HCT116 (cell line): Measurements from ENCODE around the gene PRMT5.
"Not testable (repeated sequence)": the region's sequence is repeated elsewhere in the genome, so short reads cannot be mapped to it uniquely, and the experiment has no call there.

Source experiments
- CEBPB ChIP-seq: IDR thresholded peaks from 2 replicates; pipeline ENCODE4 v1.6.1; 2012; ENCODE audit warnings: low read depth
- EGR1 ChIP-seq: IDR thresholded peaks from 2 replicates; pipeline ENCODE4 v1.6.1; 2012; ENCODE audit warnings: low read depth
- EZH2phosphoT487 ChIP-seq: fragments of 200-600 bp; IDR thresholded peaks from 2 replicates; pipeline ENCODE4 v1.6.1; 2018; ENCODE audit warnings: antibody characterized with exemption, borderline replicate concordance
- FOSL1 ChIP-seq: IDR thresholded peaks from 2 replicates; pipeline ENCODE4 v1.6.1; 2012; ENCODE audit warnings: low read depth
- POLR2A ChIP-seq: IDR thresholded peaks from 2 replicates; pipeline ENCODE4 v1.7.0; 2011; ENCODE audit warnings: borderline replicate concordance; ENCODE audit not compliant: insufficient read depth, insufficient read length; ENCODE audit errors: extremely low read depth
- POLR2AphosphoS5 ChIP-seq: IDR thresholded peaks from 2 replicates; pipeline ENCODE4 v1.6.1; 2011; ENCODE audit warnings: mild to moderate bottlenecking, low read depth, low read length, moderate library complexity
- RAD21 ChIP-seq: IDR thresholded peaks from 2 replicates; pipeline ENCODE4 v1.6.1; 2012; ENCODE audit warnings: low read depth, mild to moderate bottlenecking
- SIN3A ChIP-seq: IDR thresholded peaks from 2 replicates; pipeline ENCODE4 v1.6.1; 2012; ENCODE audit warnings: low read depth
- SRF ChIP-seq: IDR thresholded peaks from 2 replicates; pipeline ENCODE4 v1.6.1; 2012; ENCODE audit warnings: low read depth
- ZFX ChIP-seq: fragments of 450-650 bp; IDR thresholded peaks from 2 replicates; pipeline ENCODE4 v1.6.1; 2017
- TF ChIP-seq, protein P1 (sequence below), 3 experiments: fragments of 200-600 bp in 1 of 3; sonication (generic) in 1 of 3; IDR thresholded peaks in 2 of 3; conservative IDR thresholded peaks in 1 of 3; 2 replicates each; pipeline ENCODE4 v1.5.1; 2012 to 2017; ENCODE audit warnings: low read depth in 2 of 3, low read length in 2 of 3, antibody characterized with exemption in 1 of 3, borderline replicate concordance in 1 of 3, control low read depth in 1 of 3, mild to moderate bottlenecking in 1 of 3, mixed read lengths in 1 of 3, mixed run types in 1 of 3, moderate library complexity in 1 of 3; ENCODE audit not compliant: insufficient read depth in 1 of 3
- TF ChIP-seq, protein P2 (sequence below): IDR thresholded peaks from 2 replicates; pipeline ENCODE4 v1.6.1; 2012
- TF ChIP-seq, protein P3 (sequence below): IDR thresholded peaks from 2 replicates; pipeline ENCODE4 v1.6.1; 2012; ENCODE audit warnings: low read depth

DNA sequence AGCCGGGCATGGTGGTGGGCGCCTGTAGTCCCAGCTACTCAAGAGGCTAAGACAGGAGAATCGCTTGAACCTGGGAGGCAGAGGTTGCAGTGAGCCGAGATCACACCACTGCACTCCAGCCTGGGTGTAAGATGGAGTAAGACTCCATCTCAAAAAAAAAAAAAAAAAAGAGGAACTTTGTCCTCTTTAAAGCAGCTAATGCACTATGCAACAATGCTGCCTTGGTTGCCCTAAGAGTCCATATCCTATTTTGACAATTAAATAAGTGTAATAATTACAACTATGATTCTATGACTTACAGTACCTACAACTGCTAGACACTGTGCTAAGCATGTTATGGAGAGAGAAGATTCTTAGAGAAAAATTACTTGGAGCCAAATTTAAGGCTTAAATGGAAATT lies 14.3 kb downstream of the PRMT5 start:
- not testable (repeated sequence) for TF ChIP-seq ZFX, RAD21, POLR2A, CEBPB, POLR2AphosphoS5, EGR1, FOSL1, SRF, SIN3A, EZH2phosphoT487
- TF ChIP-seq, protein P1, sequence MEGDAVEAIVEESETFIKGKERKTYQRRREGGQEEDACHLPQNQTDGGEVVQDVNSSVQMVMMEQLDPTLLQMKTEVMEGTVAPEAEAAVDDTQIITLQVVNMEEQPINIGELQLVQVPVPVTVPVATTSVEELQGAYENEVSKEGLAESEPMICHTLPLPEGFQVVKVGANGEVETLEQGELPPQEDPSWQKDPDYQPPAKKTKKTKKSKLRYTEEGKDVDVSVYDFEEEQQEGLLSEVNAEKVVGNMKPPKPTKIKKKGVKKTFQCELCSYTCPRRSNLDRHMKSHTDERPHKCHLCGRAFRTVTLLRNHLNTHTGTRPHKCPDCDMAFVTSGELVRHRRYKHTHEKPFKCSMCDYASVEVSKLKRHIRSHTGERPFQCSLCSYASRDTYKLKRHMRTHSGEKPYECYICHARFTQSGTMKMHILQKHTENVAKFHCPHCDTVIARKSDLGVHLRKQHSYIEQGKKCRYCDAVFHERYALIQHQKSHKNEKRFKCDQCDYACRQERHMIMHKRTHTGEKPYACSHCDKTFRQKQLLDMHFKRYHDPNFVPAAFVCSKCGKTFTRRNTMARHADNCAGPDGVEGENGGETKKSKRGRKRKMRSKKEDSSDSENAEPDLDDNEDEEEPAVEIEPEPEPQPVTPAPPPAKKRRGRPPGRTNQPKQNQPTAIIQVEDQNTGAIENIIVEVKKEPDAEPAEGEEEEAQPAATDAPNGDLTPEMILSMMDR (IDR thresholded peaks at IDR 0.05 in 2 of 3, conservative IDR thresholded peaks at IDR 0.05 in 1 of 3; ENCODE audit: borderline replicate concordance in 1 of 3, insufficient read depth in 1 of 3, low read depth in 2 of 3, low read length in 2 of 3) = not testable (repeated sequence)
- TF ChIP-seq, protein P2, sequence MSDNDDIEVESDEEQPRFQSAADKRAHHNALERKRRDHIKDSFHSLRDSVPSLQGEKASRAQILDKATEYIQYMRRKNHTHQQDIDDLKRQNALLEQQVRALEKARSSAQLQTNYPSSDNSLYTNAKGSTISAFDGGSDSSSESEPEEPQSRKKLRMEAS = not testable (repeated sequence)
- TF ChIP-seq, protein P3, sequence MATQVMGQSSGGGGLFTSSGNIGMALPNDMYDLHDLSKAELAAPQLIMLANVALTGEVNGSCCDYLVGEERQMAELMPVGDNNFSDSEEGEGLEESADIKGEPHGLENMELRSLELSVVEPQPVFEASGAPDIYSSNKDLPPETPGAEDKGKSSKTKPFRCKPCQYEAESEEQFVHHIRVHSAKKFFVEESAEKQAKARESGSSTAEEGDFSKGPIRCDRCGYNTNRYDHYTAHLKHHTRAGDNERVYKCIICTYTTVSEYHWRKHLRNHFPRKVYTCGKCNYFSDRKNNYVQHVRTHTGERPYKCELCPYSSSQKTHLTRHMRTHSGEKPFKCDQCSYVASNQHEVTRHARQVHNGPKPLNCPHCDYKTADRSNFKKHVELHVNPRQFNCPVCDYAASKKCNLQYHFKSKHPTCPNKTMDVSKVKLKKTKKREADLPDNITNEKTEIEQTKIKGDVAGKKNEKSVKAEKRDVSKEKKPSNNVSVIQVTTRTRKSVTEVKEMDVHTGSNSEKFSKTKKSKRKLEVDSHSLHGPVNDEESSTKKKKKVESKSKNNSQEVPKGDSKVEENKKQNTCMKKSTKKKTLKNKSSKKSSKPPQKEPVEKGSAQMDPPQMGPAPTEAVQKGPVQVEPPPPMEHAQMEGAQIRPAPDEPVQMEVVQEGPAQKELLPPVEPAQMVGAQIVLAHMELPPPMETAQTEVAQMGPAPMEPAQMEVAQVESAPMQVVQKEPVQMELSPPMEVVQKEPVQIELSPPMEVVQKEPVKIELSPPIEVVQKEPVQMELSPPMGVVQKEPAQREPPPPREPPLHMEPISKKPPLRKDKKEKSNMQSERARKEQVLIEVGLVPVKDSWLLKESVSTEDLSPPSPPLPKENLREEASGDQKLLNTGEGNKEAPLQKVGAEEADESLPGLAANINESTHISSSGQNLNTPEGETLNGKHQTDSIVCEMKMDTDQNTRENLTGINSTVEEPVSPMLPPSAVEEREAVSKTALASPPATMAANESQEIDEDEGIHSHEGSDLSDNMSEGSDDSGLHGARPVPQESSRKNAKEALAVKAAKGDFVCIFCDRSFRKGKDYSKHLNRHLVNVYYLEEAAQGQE = not testable (repeated sequence)
